ENCODE results near the gene NOC2L.

The NOC2L gene

GRCh38 chr1:958823-959730 is at the start of gene NOC2L:
NOC2L (minus strand) TSS chr1:959256; CDS start chr1:959240, 16 bp downstream.
- peaks cover 38% of the 10 kb centered on the region for H3K79me2 ChIP-seq (ENCODE audit: low read length)
- H3K27ac ChIP-seq (ENCODE audit: low read length) = no peak within 1 kb of the TSS
- H3K9me2 ChIP-seq (replicated peaks; ENCODE audit: insufficient read depth, low read length) = no peaks in the 10 kb centered on the region
- peak within 1 kb of the TSS; percentile 84 for H3K4me3 ChIP-seq (ENCODE audit: low read length)
- no peaks in the 10 kb centered on the region for H4K20me1 ChIP-seq (ENCODE audit: insufficient read depth, low read length)
- no peaks in the 10 kb centered on the region for H3K9me3 ChIP-seq (replicated peaks; ENCODE audit: insufficient read depth, low read length)
- H3K27me3 ChIP-seq (replicated peaks; ENCODE audit: insufficient read depth, low read length) = no peaks in the 10 kb centered on the region
- peak; percentile 91 for DNase-seq
- 0 out of 2 replicates have a peak, but pooled peaks cover 6% of the 10 kb centered on the region for H3K4me1 ChIP-seq (ENCODE audit: low read length)
- H3F3A ChIP-seq (ENCODE audit: insufficient read depth, low read length) = no peaks in the 10 kb centered on the region
- no peak for TF ChIP-seq CTCF (IDR thresholded peaks at IDR 0.05; ENCODE audit: low read length)
- no peak for TF ChIP-seq EZH2phosphoT487 (IDR thresholded peaks at IDR 0.05; ENCODE audit: low read length)
- no peak for TF ChIP-seq EZH2 (optimal IDR thresholded peaks at IDR 0.05; ENCODE audit: low read depth, low read length)
- peak within 1 kb of the TSS; percentile 74 for H3K4me2 ChIP-seq (ENCODE audit: low read depth, low read length)
- peak within 1 kb of the TSS; percentile 89 for H3K9ac ChIP-seq (ENCODE audit: low read length)
- peaks cover 3% of the 10 kb centered on the region; the same call in 1 of the 2 replicates for H3K36me3 ChIP-seq (replicated peaks; ENCODE audit: insufficient read depth, low read length)
- H2AFZ ChIP-seq (ENCODE audit: low read length) = peak within 1 kb of the TSS; percentile 85

- Histone ChIP-seq H3K36me3 (replicated peaks; ENCODE audit: insufficient read depth, low read length) (no peaks in the 10 kb centered on the region), H3K9ac (ENCODE audit: low read length) (no peak overlapping the region), H2AFZ (ENCODE audit: low read length) (no peak overlapping the region)
Measured at GRCh38 chr1:1006305-1007159, 47.5 kb upstream of the NOC2L start.

More at GRCh38 chr1:1006305-1007159, 47.5 kb upstream of the NOC2L start:
- H3K27me3 ChIP-seq (replicated peaks; ENCODE audit: insufficient read depth, low read length) = peaks cover 85% of the 10 kb centered on the region
- H4K20me1 ChIP-seq (ENCODE audit: insufficient read depth, low read length) = no peaks in the 10 kb centered on the region
- no peak overlapping the region for H3K4me2 ChIP-seq (ENCODE audit: low read depth, low read length)
- no peak for DNase-seq
- H3K4me1 ChIP-seq (ENCODE audit: low read length) = no peaks in the 10 kb centered on the region
- no peaks in the 10 kb centered on the region for H3F3A ChIP-seq (ENCODE audit: insufficient read depth, low read length)
- H3K9me3 ChIP-seq (replicated peaks; ENCODE audit: insufficient read depth, low read length) = no peaks in the 10 kb centered on the region; the same call in 1 of the 2 replicates
- no peaks in the 10 kb centered on the region for H3K9me2 ChIP-seq (replicated peaks; ENCODE audit: insufficient read depth, low read length)
- no peak for TF ChIP-seq EZH2phosphoT487 (IDR thresholded peaks at IDR 0.05; ENCODE audit: low read length)
- no peak for TF ChIP-seq CTCF (IDR thresholded peaks at IDR 0.05; ENCODE audit: low read length)
- TF ChIP-seq EZH2 (optimal IDR thresholded peaks at IDR 0.05; ENCODE audit: low read depth, low read length) = no peak
- H3K79me2 ChIP-seq (ENCODE audit: low read length) = no peaks in the 10 kb centered on the region
- H3K27ac ChIP-seq (ENCODE audit: low read length) = no peak overlapping the region
- no peak overlapping the region for H3K4me3 ChIP-seq (ENCODE audit: low read length)
